ENCODE results near the gene METTL17.
A peak's percentile ranks its signal among the peaks of the same experiment; 100 is the strongest.
"Not testable (repeated sequence)": the region's sequence is repeated elsewhere in the genome, so short reads cannot be mapped to it uniquely, and the experiment has no call there.

The METTL17 gene

DNA sequence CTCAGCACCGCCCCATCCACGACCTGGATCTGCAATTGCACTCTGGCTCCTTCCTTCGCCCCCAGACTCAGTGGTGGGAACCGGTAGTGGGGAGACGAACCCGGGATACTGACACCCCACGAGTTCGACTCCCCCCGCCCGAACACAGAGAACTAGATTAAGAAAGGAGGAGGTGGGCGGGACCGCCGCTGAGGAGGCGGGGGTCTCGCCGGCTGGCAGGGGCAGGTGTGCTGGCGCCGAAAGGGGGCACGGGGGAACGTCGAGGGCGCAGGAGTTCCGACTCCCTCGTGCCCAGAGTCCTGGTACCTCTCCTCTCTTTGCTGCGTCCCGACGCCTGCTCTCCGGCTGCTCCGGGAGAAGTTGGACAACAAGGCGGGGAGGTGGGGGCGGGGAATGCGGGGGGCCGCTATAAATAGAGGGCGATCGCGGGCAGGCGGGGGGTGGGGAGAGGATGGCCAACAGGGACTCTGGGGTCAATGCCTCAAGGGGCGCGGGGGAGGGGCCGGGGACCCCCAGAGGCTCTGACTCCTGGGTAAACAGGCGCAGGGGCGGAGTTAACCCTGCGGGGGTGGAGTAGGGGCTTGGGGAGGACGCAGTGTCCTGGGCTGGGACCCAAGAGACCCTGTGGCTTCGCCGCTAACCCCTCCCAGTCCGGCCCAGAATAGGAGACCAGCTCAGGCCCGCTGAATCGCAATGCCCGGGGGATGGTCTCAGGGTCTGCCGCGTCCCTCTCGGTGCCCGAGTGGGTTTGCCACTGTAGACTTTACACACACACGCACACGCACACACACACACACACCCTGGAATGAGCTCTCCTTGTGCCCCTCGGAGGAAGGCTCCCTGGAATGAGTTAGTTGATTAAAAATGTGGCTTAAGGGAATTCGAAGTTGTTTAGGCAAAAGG is 35.8 kb downstream of the METTL17 start:
- no peak for DNase-seq

DNA sequence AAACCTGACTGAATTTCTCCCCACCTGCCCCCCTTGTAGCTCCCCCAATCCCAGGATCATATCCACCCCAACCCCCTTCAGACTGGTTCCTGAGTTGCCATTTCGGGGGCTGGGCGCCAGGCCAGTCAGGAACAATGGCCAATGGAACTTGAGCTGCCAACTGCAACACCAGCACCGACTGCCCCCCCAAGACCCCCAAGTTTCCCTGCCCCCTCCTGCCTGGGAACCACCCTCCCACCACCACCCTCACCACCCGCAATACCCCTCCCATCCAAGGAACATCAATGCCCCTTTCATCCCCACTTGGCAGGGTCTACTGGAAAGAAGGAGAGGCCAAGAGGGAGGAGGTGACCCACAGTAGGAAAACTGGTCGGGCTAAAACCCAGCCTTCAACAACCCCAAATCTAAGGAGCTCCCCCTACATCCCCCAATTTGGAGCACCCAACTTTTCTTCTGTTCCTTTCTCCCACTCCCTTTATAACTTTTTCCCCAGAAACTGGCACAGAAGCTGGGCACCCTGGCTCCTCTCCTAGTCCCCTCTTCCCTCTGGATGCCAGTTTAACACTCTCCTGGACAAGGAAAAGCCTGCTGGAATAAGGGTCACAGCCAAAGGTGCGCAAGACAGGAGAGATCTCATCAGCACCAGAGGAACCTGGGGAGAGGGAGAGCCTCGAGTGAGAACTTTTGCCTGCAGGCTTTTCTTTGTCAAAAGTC is 36.7 kb downstream of the METTL17 start:
- DNase-seq = no peak

DNA sequence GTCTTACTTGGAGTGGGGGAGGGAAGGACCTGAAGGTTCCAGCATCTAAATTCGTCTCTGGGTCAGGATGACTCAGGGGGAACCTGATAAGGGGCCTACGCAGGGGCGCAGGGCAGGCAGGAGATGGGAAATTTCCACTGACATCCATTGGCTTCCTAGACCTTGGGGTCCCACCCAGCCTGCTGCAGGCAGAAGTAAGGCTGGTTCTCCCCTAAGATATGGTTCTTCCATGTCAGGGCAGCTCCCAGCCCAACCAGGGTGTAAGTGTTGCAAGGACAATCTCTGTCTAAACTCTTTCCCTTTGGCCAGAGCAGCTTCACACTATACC is 37.2 kb downstream of the METTL17 start:
- no peak for DNase-seq

DNA sequence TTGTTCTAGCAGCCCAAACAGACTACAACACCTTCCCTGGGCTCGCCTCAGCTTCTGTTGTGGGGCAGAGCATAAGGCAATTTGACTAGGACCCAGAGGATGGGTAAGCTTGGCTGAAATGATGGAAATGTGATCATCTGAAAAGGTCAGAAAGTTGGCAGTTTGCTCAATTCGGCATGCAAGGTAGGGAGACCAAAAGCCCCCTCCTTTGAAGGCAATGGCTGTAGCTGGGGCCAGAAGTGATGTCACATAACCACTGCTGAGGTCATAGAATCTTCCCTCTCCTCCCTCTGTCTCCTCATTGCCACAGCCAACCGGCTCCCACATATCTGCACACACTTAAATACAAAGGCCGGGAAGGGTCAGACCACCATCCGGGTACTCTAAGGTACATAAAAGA is 40.1 kb downstream of the METTL17 start, which contains the start of gene TPPP2:
TSS of gene TPPP2 (plus strand) at position 301 of the 400 bp plus-strand sequence. CDS start 365 bp downstream, outside the sequence.
- DNase-seq = no peak

DNA sequence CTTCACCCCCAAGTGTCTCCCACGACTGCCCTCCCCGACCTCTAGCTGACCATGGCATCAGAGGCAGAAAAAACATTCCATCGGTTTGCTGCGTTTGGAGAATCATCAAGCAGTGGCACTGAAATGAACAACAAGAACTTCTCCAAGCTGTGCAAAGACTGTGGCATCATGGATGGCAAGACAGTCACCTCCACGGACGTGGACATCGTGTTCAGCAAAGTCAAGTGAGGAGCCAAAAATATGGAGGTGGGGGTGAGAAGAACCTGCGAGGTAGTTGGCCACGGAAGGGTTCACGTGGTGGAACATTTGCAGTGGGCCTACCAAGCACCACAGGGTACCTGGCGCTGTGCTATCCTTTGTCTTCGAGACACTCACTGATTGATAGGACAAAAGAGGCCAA is 40.8 kb downstream of the METTL17 start:
- no peak for DNase-seq

DNA sequence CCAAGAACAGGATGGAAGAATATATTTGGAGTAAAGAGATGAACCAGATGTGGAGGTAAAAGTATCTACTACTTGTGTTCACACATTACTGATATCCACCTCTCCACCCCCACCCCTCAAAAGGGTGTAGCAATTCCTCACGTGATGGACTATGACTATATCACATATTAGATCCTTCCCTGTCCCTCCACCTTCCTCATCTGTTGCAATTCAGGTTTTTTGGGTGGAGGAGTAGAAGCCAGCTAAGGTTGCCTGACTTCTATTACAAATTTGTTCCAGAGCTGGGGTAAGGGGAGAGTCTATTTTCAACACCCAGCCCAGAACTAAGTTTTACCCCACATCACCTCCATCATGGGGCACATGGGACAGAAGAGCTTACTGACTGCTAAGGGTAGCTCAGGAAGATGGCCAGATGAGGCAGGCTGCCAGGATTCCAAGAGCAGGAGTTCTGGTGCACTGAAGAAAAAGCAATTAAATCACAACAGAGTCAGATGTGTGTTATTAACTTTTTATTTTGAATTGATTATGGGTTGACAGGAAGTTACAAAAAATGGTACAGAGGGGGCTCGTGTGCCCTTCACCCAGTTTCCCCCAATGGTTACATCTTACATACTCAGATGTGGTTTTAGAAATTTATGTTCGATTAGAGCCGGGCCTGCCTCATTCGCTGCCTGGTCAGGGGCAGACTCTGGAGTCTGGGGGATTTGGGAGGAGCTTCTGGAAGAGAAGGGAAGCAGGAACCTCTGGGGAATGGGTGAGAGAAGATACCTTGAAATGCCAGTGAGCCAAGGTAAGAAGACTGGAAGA is 42.7 kb downstream of the METTL17 start:
- no peak for DNase-seq

DNA sequence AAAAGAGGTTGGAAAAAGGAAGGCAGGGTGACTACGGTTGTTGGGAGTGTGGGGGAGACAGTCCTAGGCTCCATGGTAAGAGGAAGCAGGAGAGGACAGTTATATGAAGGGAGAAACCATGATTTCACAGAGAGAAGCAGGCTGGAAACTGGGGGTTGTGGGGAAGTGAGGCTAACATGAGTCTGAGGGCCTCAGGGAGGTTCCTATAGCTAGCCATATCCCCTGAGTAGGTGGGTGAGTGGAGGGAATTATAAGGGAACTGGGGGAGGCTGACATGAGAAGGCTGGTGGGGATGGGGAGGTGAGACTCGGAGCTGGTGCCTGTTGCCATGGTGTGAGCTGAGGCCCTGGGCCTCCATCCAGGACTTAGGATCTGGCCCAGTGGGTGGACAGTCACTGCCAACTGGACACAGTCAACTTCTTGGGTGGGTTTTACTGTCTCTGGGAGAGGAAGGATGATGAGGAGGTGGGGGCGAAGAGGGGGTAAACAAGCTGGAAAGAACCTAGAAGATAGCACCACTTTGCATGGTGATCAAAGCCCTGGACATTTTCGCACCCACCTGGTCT is 43.4 kb downstream of the METTL17 start:
- DNase-seq = no peak

DNA sequence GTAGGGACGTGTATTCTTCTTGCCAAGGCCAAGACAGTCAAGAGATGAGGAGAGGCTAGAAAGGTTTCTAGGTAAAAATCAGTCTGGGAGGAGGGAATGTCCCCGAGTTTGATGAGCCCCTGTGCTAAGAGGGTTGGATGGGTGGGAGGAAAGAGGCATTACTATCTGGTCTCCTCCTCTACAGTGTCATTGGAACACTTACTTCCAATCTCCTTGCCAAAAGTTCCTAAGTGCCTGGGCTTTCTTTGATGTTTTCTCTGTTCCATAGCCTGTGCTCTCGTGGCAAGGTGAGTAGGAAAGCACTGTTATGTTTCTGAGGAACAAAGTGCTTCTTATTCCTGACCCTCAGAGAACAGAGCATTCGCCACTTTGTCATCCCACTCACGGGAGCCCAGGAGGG is 44.9 kb downstream of the METTL17 start, which contains the start of gene RNASE13:
TSS of gene RNASE13 (minus strand) at position 101 of the 400 bp plus-strand sequence. CDS start 519 bp downstream, outside the sequence.
- no peak for DNase-seq

DNA sequence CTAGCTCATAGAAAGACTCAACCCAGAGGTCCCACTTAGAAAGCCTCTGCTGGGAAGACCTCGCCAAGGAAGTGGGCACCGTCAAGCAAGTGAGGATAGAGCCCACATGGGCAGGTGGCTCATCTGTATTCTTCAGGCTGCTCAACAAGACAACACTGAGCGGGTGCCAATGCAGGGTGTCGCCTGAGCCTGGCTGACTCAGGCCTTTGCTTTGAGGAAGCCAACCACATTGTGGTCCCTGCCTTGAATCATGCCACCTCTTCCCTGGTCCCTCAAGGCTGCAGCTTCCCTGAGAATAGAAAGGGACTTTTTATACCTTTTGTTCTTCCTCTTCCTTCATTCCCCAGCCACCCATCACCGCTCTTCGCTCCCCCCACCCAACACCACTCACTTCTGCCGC is 47.0 kb downstream of the METTL17 start:
- no peak for DNase-seq

DNA sequence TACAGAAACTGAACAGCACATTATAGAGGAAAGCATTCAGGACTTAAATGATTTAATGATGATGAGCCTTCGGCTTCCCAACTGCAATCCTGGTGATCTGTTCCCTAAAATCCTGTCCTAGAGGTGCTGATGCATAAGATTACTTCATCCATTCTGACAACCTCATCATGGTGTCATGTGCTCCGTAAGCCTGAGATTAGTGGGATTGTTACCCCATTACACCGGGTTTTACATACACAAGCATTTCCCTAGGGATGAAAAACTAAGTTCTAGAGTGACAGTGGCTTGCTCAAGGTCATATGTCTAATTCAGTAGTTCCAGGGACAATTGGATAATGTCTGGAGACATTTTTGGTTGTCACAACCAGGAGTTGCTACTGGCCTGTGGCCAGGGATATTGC is 47.4 kb downstream of the METTL17 start:
- DNase-seq = no peak

DNA sequence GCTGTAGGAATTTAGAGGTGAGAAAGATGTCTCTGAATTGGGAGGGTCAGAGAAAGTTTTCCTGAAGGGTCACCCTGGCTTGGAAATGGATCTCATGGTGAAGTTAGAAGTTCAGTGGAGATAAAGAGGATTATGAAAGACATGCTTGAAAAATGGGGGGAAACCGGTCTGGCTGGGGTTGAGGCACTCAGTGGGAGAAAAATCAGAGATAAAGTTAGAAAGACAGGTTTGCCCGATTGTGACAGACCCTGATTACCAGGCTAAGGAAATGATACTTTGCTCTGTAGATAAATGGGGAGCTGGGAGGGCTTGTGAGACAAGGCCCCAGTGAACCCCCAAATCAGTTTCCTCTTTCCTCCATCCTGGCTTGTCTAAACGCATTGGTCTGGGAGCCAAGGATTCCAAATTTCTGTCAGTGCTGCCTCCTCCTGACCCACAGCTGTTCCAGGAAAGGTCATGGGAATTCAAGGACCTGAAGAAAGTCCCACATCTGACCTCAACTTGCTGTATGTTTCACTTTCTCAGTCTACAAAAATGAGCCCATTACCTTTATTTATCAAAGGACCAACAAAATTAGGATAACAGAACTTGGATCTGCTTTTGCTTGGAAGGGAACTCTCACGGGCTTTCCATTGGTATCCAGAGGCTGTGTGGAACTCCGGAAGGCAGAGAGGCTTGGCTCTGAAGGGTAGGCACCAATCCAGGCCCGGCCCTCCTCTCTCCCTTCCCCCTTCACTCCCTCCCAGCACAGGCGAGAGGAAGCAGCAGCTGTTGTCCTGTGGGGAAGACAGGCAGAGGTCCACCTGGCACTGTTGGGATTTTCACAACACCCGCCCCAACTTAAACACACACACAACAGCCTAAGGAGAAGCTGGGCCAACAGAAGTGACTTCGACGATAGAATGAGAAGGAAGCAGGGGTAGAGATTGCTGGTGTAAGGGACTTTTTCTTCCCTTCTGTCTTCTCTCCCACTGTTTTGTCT is 49.0 kb downstream of the METTL17 start:
- DNase-seq = peak; percentile 16

DNA sequence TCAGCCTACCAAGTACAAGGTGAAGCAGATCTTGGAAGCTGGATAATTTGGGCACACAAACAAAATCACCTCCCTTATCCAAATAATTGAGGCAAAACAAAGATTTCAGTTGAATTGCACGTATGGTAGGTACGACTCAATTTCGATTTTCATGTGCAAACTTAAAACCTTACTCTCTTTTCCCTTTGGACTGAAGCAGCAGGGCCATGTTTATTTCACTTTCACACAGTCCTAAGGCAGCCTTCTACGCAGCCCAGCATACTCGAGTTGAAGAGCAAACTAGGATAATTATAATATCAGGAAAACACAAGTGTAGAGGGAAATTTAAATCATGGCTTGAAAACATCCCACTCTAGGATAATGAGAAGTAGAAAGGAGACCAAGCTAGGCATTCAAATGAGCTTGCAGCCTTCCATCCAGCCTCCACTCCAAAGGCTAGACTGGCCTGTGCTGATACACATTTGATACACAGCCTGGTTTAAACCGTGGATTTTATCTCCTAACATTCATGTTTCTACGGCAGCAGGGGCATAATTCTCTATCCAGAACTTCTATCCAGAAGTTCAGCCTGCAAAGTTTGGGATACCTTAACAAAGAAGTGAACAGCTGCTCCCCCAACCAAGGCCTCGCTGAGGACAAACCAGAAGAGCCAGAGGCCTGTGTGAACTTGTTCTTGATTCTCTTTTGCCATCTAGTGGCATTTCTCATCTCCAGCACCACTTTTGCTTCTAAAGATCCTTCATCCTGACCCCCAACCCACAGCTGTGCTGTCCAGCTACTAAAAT is 50.0 kb downstream of the METTL17 start:
- DNase-seq = peak; percentile 71

DNA sequence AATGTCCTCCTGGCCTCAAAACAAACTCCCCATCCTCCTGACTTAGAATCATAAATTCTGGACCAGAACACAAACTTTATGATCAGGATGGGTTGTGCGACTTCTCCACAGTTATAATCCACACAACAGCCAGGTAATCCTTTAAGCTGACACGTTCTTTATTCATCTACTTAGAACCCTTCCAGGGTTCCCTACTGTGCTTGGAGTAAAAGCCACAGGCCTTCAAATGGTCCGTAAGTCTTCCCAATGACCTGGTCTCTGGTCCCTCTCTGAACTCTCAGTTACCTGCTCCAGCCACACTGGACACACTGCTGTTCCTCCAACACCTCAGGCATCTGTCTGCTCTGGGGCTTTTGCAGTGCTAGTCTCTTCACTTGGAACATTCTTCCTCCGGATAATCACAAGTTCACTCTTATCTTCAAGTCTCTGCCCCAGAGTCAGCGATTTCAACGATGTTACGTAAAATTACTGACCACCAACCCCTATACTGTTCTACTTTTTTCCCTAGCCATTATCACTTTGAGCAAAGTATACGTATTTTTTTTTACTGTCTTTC is 50.7 kb downstream of the METTL17 start:
- no peak for DNase-seq

DNA sequence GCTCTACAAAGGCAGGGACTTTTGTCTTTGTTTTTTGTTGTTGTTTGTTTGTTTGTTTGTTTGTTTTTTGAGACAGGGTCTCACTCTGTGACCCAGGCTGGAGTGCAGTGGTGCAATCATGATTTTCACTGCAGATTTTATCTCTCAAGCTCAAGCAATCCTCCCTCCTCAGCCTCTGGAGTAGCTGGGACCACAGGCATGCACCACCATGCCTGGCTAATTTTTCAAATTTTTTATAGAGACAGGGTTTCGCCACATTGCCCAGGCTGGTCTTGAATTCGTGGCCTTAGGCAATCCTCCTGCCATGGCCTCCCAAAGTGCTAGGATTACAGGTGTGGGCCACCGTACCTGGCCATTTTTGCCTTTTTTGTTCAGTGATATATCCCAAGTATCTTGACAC is 51.2 kb downstream of the METTL17 start:
- DNase-seq = not testable (repeated sequence)

DNA sequence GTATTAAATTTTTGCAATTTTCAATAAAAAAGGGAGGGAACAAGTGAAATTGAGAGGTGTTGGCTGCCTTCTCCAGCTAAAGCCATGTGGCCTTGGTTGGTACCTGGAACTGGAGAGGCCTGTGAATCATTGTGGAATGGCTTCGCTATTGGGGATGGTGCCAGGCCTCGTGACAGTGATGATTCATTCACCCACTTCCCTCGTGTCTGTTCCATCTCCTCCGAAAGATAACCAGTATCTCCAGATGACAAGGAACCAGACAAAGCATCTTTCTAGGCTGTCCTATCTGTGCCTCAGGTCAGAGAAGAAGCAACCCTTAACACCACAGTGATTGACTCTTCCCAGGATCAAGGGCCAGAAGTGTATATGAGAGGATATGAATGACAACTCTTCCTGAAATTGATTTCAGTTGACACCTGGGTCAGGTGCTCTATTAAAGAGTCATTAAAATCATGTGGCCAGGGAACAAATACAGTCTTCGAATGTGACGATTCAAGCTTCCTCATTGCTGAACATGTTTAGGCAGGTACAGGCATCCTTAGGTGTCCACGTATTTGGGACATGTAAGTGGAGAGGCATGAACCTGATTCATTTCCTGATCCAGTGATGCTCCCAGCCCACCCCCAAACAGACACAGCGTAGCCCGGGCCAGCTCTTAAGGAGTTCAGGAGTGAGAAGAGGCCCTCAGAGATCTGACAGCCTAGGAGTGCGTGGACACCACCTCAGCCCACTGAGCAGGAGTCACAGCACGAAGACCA is 52.1 kb downstream of the METTL17 start, which contains the start of gene RNASE7:
TSS of gene RNASE7 (plus strand) at position 687 of the 758 bp plus-strand sequence. CDS start 631 bp downstream, outside the sequence.
- no peak for DNase-seq

DNA sequence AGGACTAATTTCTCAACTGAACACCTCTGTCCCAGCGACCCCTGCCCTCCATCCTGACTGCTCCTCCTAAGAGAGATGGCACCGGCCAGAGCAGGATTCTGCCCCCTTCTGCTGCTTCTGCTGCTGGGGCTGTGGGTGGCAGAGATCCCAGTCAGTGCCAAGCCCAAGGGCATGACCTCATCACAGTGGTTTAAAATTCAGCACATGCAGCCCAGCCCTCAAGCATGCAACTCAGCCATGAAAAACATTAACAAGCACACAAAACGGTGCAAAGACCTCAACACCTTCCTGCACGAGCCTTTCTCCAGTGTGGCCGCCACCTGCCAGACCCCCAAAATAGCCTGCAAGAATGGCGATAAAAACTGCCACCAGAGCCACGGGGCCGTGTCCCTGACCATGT is 53.1 kb downstream of the METTL17 start:
- no peak for DNase-seq

DNA sequence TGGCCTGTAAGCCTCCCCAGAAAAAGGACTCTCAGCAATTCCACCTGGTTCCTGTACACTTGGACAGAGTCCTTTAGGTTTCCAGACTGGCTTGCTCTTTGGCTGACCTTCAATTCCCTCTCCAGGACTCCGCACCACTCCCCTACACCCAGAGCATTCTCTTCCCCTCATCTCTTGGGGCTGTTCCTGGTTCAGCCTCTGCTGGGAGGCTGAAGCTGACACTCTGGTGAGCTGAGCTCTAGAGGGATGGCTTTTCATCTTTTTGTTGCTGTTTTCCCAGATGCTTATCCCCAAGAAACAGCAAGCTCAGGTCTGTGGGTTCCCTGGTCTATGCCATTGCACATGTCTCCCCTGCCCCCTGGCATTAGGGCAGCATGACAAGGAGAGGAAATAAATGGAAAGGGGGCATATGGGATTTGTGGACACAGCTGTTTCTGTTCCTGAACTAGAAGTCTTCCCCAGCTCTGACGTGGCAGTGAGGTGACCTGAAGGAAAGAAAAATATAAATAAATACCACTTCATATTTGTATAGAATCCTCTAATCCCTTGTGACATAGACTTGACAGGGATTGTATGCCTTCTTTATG is 53.7 kb downstream of the METTL17 start:
- no peak for DNase-seq

DNA sequence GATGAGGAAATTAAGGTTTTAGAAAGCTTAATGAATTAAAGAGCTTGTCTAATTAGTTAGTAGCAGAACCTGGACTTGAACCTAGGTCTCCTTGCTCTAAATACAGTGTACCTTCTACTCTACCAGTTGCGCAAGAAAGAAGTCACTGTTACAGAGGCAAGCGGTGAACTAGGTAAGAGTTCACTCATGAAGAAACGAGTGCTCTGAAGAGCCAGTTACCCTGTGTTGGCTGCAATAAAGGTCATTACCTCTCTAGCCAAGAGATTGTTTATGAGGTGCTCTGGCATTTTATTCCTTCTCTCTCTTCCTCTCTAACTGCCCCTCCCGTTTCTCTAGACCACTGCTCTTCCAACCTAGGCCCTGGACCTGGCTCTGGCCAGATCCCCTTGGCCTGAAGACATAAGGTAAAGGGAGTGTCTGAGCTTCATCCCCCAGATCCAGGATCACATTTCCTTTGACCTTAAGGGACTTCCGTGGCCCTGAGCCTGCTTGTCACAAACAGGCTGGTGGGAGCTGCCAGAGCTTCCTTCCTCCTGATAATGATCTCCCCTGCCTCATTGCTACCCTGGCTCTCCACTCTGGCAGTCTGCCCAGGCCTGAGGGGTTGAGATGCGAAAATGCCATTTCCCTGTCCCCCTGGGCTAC is 54.3 kb downstream of the METTL17 start:
- DNase-seq = no peak

Data from NCI-H2227 treated with DMSO at 0.1 percent for 48 hours (cell line).